Mammary epithelial cell (primary cell): ENCODE results near the gene HDDC3.

Experiments used
- CTCF ChIP-seq, 2 donors: IDR thresholded peaks in 1 of 2; conservative IDR thresholded peaks in 1 of 2; 2 replicates each; pipeline ENCODE4 v1.5.1; 2011 to 2012; ENCODE audit warnings: inconsistent platforms in 2 of 2, low read length in 2 of 2, mild to moderate bottlenecking in 2 of 2, control low read depth in 1 of 2, low read depth in 1 of 2; ENCODE audit not compliant: insufficient read depth in 1 of 2; ENCODE audit errors: extremely low read depth in 1 of 2
- EZH2 ChIP-seq: IDR thresholded peaks from 2 replicates; pipeline ENCODE4 v1.6.1; 2012; ENCODE audit warnings: low read length, inconsistent platforms, borderline replicate concordance

DNA sequence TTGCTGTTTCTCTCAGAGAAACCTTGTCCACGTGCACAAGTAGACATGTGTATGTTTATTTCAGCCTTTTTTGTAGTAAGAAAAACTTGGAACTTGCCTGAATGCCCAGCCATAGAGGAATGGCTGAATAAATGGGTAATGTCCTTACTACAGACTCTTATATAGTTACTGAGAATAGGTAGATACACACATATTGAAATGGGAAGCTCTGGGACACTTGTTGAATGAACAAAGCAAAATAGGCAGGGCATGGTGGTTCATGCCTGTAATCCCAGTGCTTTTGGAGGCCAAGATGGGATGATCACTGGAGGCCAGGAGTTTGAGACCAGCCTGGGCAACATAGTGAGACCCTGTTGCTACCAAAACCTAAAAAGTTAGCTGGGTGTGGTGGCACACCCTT, 4.5 kb upstream of the HDDC3 start:
- no peak for TF ChIP-seq CTCF (conservative IDR thresholded peaks at IDR 0.05 in 1 of 2, IDR thresholded peaks at IDR 0.05 in 1 of 2; ENCODE audit: extremely low read depth in 1 of 2, insufficient read depth in 1 of 2, low read depth in 1 of 2, low read length in 2 of 2)
- TF ChIP-seq EZH2: no peak
